HG02870 (cell line): ENCODE data around the gene ENTPD6.

Source experiments
- ATAC-seq: cut with Tn5 transposase; IDR thresholded peaks from one replicate; pipeline ENCODE4 v1.9.1; 2021; ENCODE audit warnings: mild to moderate bottlenecking, moderate library complexity; ENCODE audit not compliant: unreplicated experiment

The ENTPD6 gene

GRCh38 chr20:25187635-25188034 lies 7.9 kb upstream of the ENTPD6 start:
- ATAC-seq, result no peak

- no peak for ATAC-seq
Measured at GRCh38 chr20:25188218-25188617, 7.3 kb upstream of the ENTPD6 start.

GRCh38 chr20:25191051-25191450 lies 4.5 kb upstream of the ENTPD6 start:
- ATAC-seq, result no peak

GRCh38 chr20:25191689-25192088 lies 3.8 kb upstream of the ENTPD6 start:
- no peak for ATAC-seq

GRCh38 chr20:25193843-25194242 lies 1.7 kb upstream of the ENTPD6 start:
- no peak for ATAC-seq

- ATAC-seq, result no peak
Measured at GRCh38 chr20:25194333-25194972, 1.1 kb upstream of the ENTPD6 start.

GRCh38 chr20:25195962-25196785 lies 662 bp downstream of the ENTPD6 start:
- no peak for ATAC-seq

- no peak for ATAC-seq
Measured at GRCh38 chr20:25196786-25197120, 1.2 kb downstream of the ENTPD6 start.

- ATAC-seq, result no peak
Measured at GRCh38 chr20:25197183-25197869, 1.8 kb downstream of the ENTPD6 start.

GRCh38 chr20:25197870-25198190 lies 2.3 kb downstream of the ENTPD6 start:
- ATAC-seq, result no peak

- no peak for ATAC-seq
Measured at GRCh38 chr20:25198663-25199383, 3.3 kb downstream of the ENTPD6 start.

GRCh38 chr20:25199473-25200260 lies 4.2 kb downstream of the ENTPD6 start:
- ATAC-seq, result no peak

- ATAC-seq, result no peak
Measured at GRCh38 chr20:25203089-25203488, 7.6 kb downstream of the ENTPD6 start.

GRCh38 chr20:25203871-25204320 lies 8.4 kb downstream of the ENTPD6 start:
- no peak for ATAC-seq

GRCh38 chr20:25204550-25205276 lies 9.2 kb downstream of the ENTPD6 start:
- ATAC-seq, result no peak

GRCh38 chr20:25205277-25206062 lies 10.0 kb downstream of the ENTPD6 start:
- ATAC-seq, result no peak

GRCh38 chr20:25206063-25206403 lies 10.5 kb downstream of the ENTPD6 start:
- ATAC-seq, result no peak

GRCh38 chr20:25206548-25206947 lies 11.0 kb downstream of the ENTPD6 start:
- ATAC-seq, result no peak
